A549 (cell line): ENCODE results near the gene CCDC121. TPM values are rescaled to one million over a fixed set of nuclear protein-coding genes. Genes with fewer than 3 reads are reported as not detected.
"Not testable (repeated sequence)": the region's sequence is repeated elsewhere in the genome, so short reads cannot be mapped to it uniquely, and the experiment has no call there.

Source experiments
- ATAC-seq, 2 experiments: fragments of 200-7000 bp in 1 of 2; fragments of >200 bp in 1 of 2; cut with Nextera tagmentation in 1 of 2; cut with Tn5 transposase in 1 of 2; 3 replicates each; pipeline versions ENCODE4 v1.8.0 to v1.9.1; 2018 to 2020; ENCODE audit warnings: mild to moderate bottlenecking in 1 of 2, moderate library complexity in 1 of 2
- CTCF ChIA-PET: fragments of 300-600 bp; sonication (Branson Sonifier 250); formaldehyde crosslinking; extraction: SDS; loops from one replicate; lab custom pipeline; 2021; ENCODE audit warnings: antibody characterized with exemption, inconsistent platforms; lab: Yijun Ruan, JAX
- POLR2A ChIA-PET: fragments of 350-600 bp; formaldehyde crosslinking; extraction: SDS; loops from one replicate; lab custom pipeline; 2021; ENCODE audit warnings: antibody characterized with exemption, inconsistent platforms; lab: Yijun Ruan, JAX
- DNase-seq, 2 experiments: peaks; one replicate each; pipeline versions ENCODE4 v3.0.0 to v3.0.0-alpha.2; 2011 to 2016; ENCODE audit warnings: low read depth in 1 of 2, low spot score in 1 of 2
- FAIRE-seq: peaks from 2 replicates; lab custom pipeline; 2011; peaks lifted over from hg19 to GRCh38; lab: Jason Lieb, UNC
- H3K27ac ChIP-seq, 2 experiments: fragments of >200 bp; sonication (Bioruptor Twin); formaldehyde crosslinking; 3 replicates each; pipeline ENCODE4 v1.5.1; 2016 to 2017
- H3K4me1 ChIP-seq: fragments of >200 bp; sonication (Bioruptor Twin); formaldehyde crosslinking; 3 replicates; pipeline ENCODE4 v1.6.1; 2016
- H3K4me2 ChIP-seq: fragments of >200 bp; sonication (Bioruptor Twin); formaldehyde crosslinking; 3 replicates; pipeline ENCODE4 v1.6.1; 2016
- H3K4me3 ChIP-seq: fragments of >200 bp; sonication (Bioruptor Twin); formaldehyde crosslinking; 3 replicates; pipeline ENCODE4 v1.5.1; 2016
- H3K9me3 ChIP-seq: fragments of >200 bp; sonication (Bioruptor Twin); formaldehyde crosslinking; 3 replicates; pipeline ENCODE4 v1.6.1; 2016
- BHLHE40 ChIP-seq: IDR thresholded peaks from 2 replicates; pipeline ENCODE4 v1.6.1; 2012; ENCODE audit warnings: low read depth, low read length, inconsistent platforms
- CBX8 ChIP-seq: fragments of 200-600 bp; sonication (generic); IDR thresholded peaks from 2 replicates; pipeline ENCODE4 v1.6.1; 2016
- EHF ChIP-seq: fragments of 250-450 bp; sonication (Bioruptor Pico); IDR thresholded peaks from 2 replicates; pipeline ENCODE4 v1.5.0; 2020; ENCODE audit warnings: mild to moderate bottlenecking
- ESRRA ChIP-seq: fragments of 150-350 bp; IDR thresholded peaks from 2 replicates; pipeline ENCODE4 v1.6.1; 2014; ENCODE audit warnings: mild to moderate bottlenecking, low read length, borderline replicate concordance
- FOXS1 ChIP-seq: fragments of 250-450 bp; sonication (Bioruptor Pico); IDR thresholded peaks from 2 replicates; pipeline ENCODE4 v1.5.0; 2020; ENCODE audit warnings: mild to moderate bottlenecking, moderate library complexity
- HOXA7 ChIP-seq: fragments of 250-450 bp; sonication (Bioruptor Pico); IDR thresholded peaks from 2 replicates; pipeline ENCODE4 v1.5.0; 2020; ENCODE audit warnings: mild to moderate bottlenecking, moderate library complexity
- JUN ChIP-seq, 2 experiments: fragments of >200 bp; sonication (Bioruptor Twin); formaldehyde crosslinking; IDR thresholded peaks; 2 replicates in 1 of 2; 3 replicates in 1 of 2; pipeline ENCODE4 v1.6.1; 2016 to 2017
- JUNB ChIP-seq: fragments of >200 bp; sonication (Bioruptor Twin); formaldehyde crosslinking; IDR thresholded peaks from 2 replicates; pipeline ENCODE4 v1.6.1; 2016
- MAFK ChIP-seq: fragments of 450-650 bp; IDR thresholded peaks from 2 replicates; pipeline ENCODE4 v1.6.1; 2014; ENCODE audit not compliant: partially characterized antibody
- MAZ ChIP-seq: fragments of 150-350 bp; IDR thresholded peaks from 2 replicates; pipeline ENCODE4 v1.6.1; 2014; ENCODE audit warnings: antibody characterized with exemption, low read depth, low read length, borderline replicate concordance
- NPAS2 ChIP-seq: fragments of 250-450 bp; sonication (Bioruptor Pico); IDR thresholded peaks from 2 replicates; pipeline ENCODE4 v1.8.0; 2022; ENCODE audit warnings: mild to moderate bottlenecking, moderate library complexity, borderline replicate concordance
- RCOR1 ChIP-seq: fragments of 150-350 bp; IDR thresholded peaks from 2 replicates; pipeline ENCODE4 v1.6.1; 2014; ENCODE audit warnings: antibody characterized with exemption, low read length, low read depth
- RFX5 ChIP-seq: fragments of 450-650 bp; IDR thresholded peaks from 2 replicates; pipeline ENCODE4 v1.7.1; 2014; ENCODE audit warnings: antibody characterized with exemption, mild to moderate bottlenecking, moderate library complexity
- SREBF2 ChIP-seq: fragments of 450-650 bp; IDR thresholded peaks from 2 replicates; pipeline ENCODE4 v1.6.1; 2014; ENCODE audit warnings: mild to moderate bottlenecking, moderate library complexity
- ZFP36 ChIP-seq: fragments of 450-650 bp; IDR thresholded peaks from 2 replicates; pipeline ENCODE4 v1.6.1; 2014; ENCODE audit warnings: borderline replicate concordance; ENCODE audit not compliant: partially characterized antibody
- WGBS: methylation state at CpG from one replicate; pipeline ENCODE4 v1.1.6; 2017; ENCODE audit errors: missing lambda C conversion rate; 5-methylcytosine and 5-hydroxymethylcytosine counted together
- polyA plus RNA-seq, 4 experiments: library from polyadenylated mRNA; depleted of rRNA in 3 of 4; stranded (reverse); fragments of >200 nt; fragmentation: RNase III in 1 of 4; extraction: RNeasy Plus Mini Kit Qiagen cat#74134 plus additional on column Dnase treatment in 1 of 4; gene quantifications; 2 replicates in 3 of 4; 3 replicates in 1 of 4; pipeline ENCODE4 v1.2.3, GENCODE V29; 2011 to 2017
- TF ChIP-seq, protein P1 (sequence below): fragments of 450-650 bp; IDR thresholded peaks from 2 replicates; pipeline ENCODE4 v1.6.1; 2014; ENCODE audit warnings: antibody characterized with exemption
- TF ChIP-seq, protein P2 (sequence below): IDR thresholded peaks from 2 replicates; pipeline ENCODE4 v1.6.1; 2012

The CCDC121 gene
- polyA plus RNA-seq, 2 of the 4 experiments (the other 2 are of a cell fraction) = 5.2 to 7.8 TPM

DNA sequence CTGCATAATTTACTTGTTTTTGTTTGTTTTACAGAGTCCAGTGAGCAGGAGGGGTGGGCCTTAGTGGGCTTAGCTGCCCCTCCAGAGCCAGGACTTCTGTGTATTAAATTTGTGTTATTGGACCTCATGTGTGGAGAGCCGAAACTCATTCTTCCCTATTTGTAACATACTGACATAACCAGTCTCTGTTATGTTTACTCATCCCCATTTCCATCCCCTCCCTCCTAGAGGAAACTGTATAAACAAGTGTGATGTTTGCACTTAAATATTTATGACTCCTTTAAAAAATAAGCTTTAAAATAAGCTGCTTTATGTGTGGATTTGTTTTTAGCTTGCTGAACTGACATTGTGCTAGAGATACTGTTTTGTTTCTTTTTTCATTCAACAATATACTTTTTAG lies 32.2 kb downstream of the CCDC121 start:
- FAIRE-seq (no peak), DNase-seq (no peak), ATAC-seq (no peak)
- 89% methylated on average over 1 of the region's 1 CpG for WGBS
- Histone ChIP-seq H3K27ac (no peak overlapping the region), H3K9me3 (peaks cover 10% of the 10 kb centered on the region; the same call in 2 of the 3 replicates), H3K4me2 (no peak overlapping the region), H3K4me1 (peaks cover 6% of the 10 kb centered on the region; the same call in 1 of the 3 replicates), H3K4me3 (no peak overlapping the region)
- TF ChIP-seq RCOR1 = no peak
- no peak for TF ChIP-seq BHLHE40
- TF ChIP-seq MAFK = no peak
- no peak for TF ChIP-seq JUN (IDR thresholded peaks at IDR 0.05)
- POLR2A ChIA-PET = interaction anchor here (1.3 kb wide), 1 partner anchor 14 kb away, joined by 4 read pairs; the partner anchor contains the start of gene ZNF512
- CTCF ChIA-PET = interaction anchor here (0.8 to 1.2 kb wide), 3 partner anchors 22 to 25 kb away, joined by 3 to 5 read pairs (median 4); no protein-coding TSS in a partner anchor

DNA sequence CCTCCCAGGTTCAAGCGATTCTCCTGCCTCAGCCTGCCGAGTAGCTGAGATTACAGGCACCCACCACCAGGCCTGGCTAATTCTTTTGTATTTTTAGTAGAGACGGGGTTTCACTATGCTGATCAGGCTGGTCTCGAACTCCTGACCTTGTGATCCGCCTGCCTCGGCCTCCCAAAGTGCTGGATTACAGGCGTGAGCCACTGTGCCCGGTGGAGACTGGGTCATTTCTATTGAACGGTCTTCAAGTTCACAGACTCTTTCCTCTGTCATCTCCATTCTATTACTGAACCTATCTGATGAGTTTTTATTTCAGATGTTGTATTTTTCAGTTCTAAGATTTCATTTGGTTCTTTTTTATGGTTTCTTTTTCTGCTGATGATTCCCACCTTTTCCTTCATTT lies 33.4 kb downstream of the CCDC121 start:
- CTCF ChIA-PET, DNase-seq, H3K27ac ChIP-seq, ATAC-seq, H3K4me2 ChIP-seq, POLR2A ChIA-PET, H3K4me1 ChIP-seq, FAIRE-seq, H3K4me3 ChIP-seq: not testable (repeated sequence)
- H3K9me3 ChIP-seq = peaks cover 10% of the 10 kb centered on the region; the same call in 2 of the 3 replicates
- WGBS = 98% methylated on average over 9 of the region's 9 CpGs

DNA sequence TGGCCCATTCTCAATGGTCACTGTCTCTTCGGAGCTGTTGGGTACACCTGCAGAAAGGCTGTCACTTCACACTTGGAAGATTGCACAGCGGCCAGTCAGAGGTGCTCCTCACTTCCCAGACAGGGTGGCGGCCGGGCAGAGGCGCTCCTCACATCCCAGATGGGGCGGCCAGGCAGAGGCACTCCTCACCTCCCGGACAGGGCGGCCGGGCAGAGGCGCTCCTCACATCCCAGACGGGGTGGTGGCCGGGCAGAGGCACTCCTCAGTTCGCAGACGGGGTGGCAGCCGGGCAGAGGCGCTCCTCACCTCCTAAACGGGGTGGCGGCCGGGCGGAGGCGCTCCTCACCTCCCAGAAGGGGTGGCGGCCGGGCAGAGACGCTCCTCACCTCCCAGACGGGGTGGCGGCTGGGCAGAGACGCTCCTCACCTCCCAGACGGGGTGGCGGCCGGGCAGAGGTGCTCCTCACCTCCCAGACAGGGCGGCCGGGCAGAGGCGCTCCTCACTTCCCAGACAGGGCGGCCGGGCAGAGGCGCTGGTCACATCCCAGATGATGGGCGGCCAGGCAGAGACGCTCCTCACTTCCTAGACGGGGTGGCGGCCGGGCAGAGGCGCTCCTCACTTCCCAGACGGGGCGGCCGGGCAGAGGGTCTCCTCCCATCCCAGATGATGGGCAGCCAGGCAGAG lies 34.6 kb downstream of the CCDC121 start:
- H3K4me3 ChIP-seq, ATAC-seq, POLR2A ChIA-PET, DNase-seq, H3K4me2 ChIP-seq, FAIRE-seq, H3K4me1 ChIP-seq, CTCF ChIA-PET, H3K27ac ChIP-seq: not testable (repeated sequence)
- H3K9me3 ChIP-seq = peaks cover 10% of the 10 kb centered on the region; the same call in 2 of the 3 replicates
- WGBS = 95% methylated on average over 23 of the region's 45 CpGs

DNA sequence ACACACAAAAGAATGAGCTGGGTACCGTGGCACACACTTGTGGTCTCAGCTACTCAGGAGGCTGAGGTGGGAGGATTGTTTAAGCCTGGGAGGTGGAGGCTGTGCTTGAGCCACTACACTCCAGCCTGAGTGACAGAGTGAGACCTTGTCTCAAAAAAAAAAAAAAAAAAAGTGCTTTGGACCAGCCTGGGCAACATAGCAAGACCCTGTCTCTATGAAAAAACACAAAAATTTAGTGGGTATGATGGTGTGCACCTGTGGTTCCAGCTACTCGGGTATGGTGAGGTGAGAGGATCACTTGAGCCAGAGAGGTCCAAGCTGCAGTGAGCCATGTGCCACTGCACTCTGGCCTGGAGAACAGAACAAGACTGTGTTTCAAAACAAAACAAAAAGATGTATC lies 35.6 kb downstream of the CCDC121 start:
- POLR2A ChIA-PET = no interaction called here
- CTCF ChIA-PET = no interaction called here
- ATAC-seq (no peak), FAIRE-seq (no peak), DNase-seq (no peak)
- WGBS = 98% methylated on average over 2 of the region's 2 CpGs
- Histone ChIP-seq H3K27ac (no peak overlapping the region), H3K4me3 (no peak overlapping the region), H3K4me1 (peaks cover 6% of the 10 kb centered on the region; the same call in 1 of the 3 replicates), H3K9me3 (peaks cover 10% of the 10 kb centered on the region; the same call in 2 of the 3 replicates), H3K4me2 (no peak overlapping the region)
- TF ChIP-seq JUNB = no peak
- TF ChIP-seq, protein P1, sequence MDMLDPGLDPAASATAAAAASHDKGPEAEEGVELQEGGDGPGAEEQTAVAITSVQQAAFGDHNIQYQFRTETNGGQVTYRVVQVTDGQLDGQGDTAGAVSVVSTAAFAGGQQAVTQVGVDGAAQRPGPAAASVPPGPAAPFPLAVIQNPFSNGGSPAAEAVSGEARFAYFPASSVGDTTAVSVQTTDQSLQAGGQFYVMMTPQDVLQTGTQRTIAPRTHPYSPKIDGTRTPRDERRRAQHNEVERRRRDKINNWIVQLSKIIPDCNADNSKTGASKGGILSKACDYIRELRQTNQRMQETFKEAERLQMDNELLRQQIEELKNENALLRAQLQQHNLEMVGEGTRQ = no peak
- no peak for TF ChIP-seq HOXA7 (CRISPR knock-in tag)
- no peak for TF ChIP-seq ZFP36
- TF ChIP-seq, protein P2, sequence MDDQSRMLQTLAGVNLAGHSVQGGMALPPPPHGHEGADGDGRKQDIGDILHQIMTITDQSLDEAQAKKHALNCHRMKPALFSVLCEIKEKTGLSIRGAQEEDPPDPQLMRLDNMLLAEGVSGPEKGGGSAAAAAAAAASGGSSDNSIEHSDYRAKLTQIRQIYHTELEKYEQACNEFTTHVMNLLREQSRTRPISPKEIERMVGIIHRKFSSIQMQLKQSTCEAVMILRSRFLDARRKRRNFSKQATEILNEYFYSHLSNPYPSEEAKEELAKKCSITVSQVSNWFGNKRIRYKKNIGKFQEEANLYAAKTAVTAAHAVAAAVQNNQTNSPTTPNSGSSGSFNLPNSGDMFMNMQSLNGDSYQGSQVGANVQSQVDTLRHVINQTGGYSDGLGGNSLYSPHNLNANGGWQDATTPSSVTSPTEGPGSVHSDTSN = no peak
- no peak for TF ChIP-seq CBX8
- TF ChIP-seq FOXS1 = no peak
- no peak for TF ChIP-seq SREBF2
- TF ChIP-seq MAZ = no peak
- TF ChIP-seq NPAS2 (CRISPR knock-in tag) = no peak
- TF ChIP-seq RFX5 = no peak
- TF ChIP-seq ESRRA = no peak
- no peak for TF ChIP-seq EHF
